ENCODE measurements around the gene UXS1.

UXS1 gene

GRCh38 chr2:106099691-106100090 lies 94.4 kb downstream of the UXS1 start:
- no peak for ATAC-seq
- TF ChIP-seq ISL1 (CRISPR knock-in tag; IDR thresholded peaks at IDR 0.05) (no peak), TSHZ2 (CRISPR knock-in tag; IDR thresholded peaks at IDR 0.05) (no peak), CSDC2 (CRISPR knock-in tag; IDR thresholded peaks at IDR 0.05) (no peak), ZC3H10 (CRISPR knock-in tag; IDR thresholded peaks at IDR 0.05) (no peak), ESRRG (CRISPR knock-in tag; IDR thresholded peaks at IDR 0.05) (no peak), BACH2 (CRISPR knock-in tag; IDR thresholded peaks at IDR 0.05; ENCODE audit: borderline replicate concordance) (no peak)
- TF ChIP-seq, protein P1, sequence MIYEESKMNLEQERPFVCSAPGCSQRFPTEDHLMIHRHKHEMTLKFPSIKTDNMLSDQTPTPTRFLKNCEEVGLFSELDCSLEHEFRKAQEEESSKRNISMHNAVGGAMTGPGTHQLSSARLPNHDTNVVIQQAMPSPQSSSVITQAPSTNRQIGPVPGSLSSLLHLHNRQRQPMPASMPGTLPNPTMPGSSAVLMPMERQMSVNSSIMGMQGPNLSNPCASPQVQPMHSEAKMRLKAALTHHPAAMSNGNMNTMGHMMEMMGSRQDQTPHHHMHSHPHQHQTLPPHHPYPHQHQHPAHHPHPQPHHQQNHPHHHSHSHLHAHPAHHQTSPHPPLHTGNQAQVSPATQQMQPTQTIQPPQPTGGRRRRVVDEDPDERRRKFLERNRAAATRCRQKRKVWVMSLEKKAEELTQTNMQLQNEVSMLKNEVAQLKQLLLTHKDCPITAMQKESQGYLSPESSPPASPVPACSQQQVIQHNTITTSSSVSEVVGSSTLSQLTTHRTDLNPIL (CRISPR knock-in tag; IDR thresholded peaks at IDR 0.05; ENCODE audit: low read depth), result no peak

DNA sequence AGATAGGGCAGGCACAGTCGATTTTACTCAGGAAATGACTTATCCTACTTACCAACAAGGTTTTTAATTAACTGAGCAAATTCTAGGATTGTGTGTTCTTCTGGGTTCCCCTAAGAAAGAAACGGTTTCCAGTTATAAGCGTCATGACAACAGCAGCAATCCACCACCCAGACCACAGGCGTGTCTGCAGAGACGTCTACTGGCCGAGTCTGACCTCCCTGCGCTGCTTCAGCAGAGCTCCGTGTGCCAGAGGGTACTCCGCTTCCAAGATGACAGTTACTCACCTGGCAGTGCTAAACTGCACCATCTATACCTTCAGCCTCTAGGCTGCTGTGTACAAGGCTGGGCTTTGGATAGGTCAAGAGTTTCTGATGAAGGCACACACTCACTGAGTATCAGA lies 95.4 kb downstream of the UXS1 start:
- no peak for TF ChIP-seq PPARA (CRISPR knock-in tag; IDR thresholded peaks at IDR 0.05; ENCODE audit: borderline replicate concordance)
- TF ChIP-seq ZFP3 (CRISPR knock-in tag; IDR thresholded peaks at IDR 0.05), result no peak
- TF ChIP-seq, protein P2, sequence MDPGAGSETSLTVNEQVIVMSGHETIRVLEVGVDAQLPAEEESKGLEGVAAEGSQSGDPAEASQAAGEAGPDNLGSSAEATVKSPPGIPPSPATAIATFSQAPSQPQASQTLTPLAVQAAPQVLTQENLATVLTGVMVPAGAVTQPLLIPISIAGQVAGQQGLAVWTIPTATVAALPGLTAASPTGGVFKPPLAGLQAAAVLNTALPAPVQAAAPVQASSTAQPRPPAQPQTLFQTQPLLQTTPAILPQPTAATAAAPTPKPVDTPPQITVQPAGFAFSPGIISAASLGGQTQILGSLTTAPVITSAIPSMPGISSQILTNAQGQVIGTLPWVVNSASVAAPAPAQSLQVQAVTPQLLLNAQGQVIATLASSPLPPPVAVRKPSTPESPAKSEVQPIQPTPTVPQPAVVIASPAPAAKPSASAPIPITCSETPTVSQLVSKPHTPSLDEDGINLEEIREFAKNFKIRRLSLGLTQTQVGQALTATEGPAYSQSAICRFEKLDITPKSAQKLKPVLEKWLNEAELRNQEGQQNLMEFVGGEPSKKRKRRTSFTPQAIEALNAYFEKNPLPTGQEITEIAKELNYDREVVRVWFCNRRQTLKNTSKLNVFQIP (CRISPR knock-in tag; IDR thresholded peaks at IDR 0.05; ENCODE audit: borderline replicate concordance, low read depth), result no peak
- no peak for TF ChIP-seq ZNF70 (CRISPR knock-in tag; IDR thresholded peaks at IDR 0.05)
- TF ChIP-seq ESRRG (CRISPR knock-in tag; IDR thresholded peaks at IDR 0.05), result no peak
- TF ChIP-seq TSHZ2 (CRISPR knock-in tag; IDR thresholded peaks at IDR 0.05), result no peak
- TF ChIP-seq ZFP30 (CRISPR knock-in tag; IDR thresholded peaks at IDR 0.05), result no peak
- TF ChIP-seq GLIS3 (CRISPR knock-in tag; IDR thresholded peaks at IDR 0.05), result no peak
- no peak for TF ChIP-seq TCF4 (CRISPR knock-in tag; IDR thresholded peaks at IDR 0.05; ENCODE audit: borderline replicate concordance)
- TF ChIP-seq, protein P3, sequence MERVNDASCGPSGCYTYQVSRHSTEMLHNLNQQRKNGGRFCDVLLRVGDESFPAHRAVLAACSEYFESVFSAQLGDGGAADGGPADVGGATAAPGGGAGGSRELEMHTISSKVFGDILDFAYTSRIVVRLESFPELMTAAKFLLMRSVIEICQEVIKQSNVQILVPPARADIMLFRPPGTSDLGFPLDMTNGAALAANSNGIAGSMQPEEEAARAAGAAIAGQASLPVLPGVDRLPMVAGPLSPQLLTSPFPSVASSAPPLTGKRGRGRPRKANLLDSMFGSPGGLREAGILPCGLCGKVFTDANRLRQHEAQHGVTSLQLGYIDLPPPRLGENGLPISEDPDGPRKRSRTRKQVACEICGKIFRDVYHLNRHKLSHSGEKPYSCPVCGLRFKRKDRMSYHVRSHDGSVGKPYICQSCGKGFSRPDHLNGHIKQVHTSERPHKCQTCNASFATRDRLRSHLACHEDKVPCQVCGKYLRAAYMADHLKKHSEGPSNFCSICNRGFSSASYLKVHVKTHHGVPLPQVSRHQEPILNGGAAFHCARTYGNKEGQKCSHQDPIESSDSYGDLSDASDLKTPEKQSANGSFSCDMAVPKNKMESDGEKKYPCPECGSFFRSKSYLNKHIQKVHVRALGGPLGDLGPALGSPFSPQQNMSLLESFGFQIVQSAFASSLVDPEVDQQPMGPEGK (CRISPR knock-in tag; IDR thresholded peaks at IDR 0.05; ENCODE audit: borderline replicate concordance), result no peak
- no peak for TF ChIP-seq ZNF565 (CRISPR knock-in tag; conservative IDR thresholded peaks at IDR 0.05; ENCODE audit: low read depth)
- no peak for TF ChIP-seq ISL1 (CRISPR knock-in tag; IDR thresholded peaks at IDR 0.05)
- no peak for TF ChIP-seq ZNF8 (CRISPR knock-in tag; IDR thresholded peaks at IDR 0.05)
- no peak for ATAC-seq

- ATAC-seq, result peak; percentile 60
- no peak for TF ChIP-seq ZFP30 (CRISPR knock-in tag; IDR thresholded peaks at IDR 0.05)
- no peak for TF ChIP-seq CSDC2 (CRISPR knock-in tag; IDR thresholded peaks at IDR 0.05)
- TF ChIP-seq ZNF8 (CRISPR knock-in tag; IDR thresholded peaks at IDR 0.05), result no peak
- no peak for TF ChIP-seq CSRNP3 (CRISPR knock-in tag; IDR thresholded peaks at IDR 0.05)
- no peak for TF ChIP-seq PPARA (CRISPR knock-in tag; IDR thresholded peaks at IDR 0.05; ENCODE audit: borderline replicate concordance)
- TF ChIP-seq ESRRG (CRISPR knock-in tag; IDR thresholded peaks at IDR 0.05), result no peak
- TF ChIP-seq, protein P1 (CRISPR knock-in tag; IDR thresholded peaks at IDR 0.05; ENCODE audit: low read depth), result no peak
- TF ChIP-seq RARB (CRISPR knock-in tag; IDR thresholded peaks at IDR 0.05), result no peak
- no peak for TF ChIP-seq TCF4 (CRISPR knock-in tag; IDR thresholded peaks at IDR 0.05; ENCODE audit: borderline replicate concordance)
- TF ChIP-seq, protein P3 (CRISPR knock-in tag; IDR thresholded peaks at IDR 0.05; ENCODE audit: borderline replicate concordance), result no peak
- no peak for TF ChIP-seq ARNTL (CRISPR knock-in tag; IDR thresholded peaks at IDR 0.05; ENCODE audit: borderline replicate concordance, low read depth)
Observed at GRCh38 chr2:106098081-106098480, 96.0 kb downstream of the UXS1 start.

Measured in SK-N-SH treated with all-trans-retinoic acid at 6 μM for 48 hours (cell line).